Colonic mucosa (tissue), 4 donors: Measurements from ENCODE around the gene TMPRSS13. TPM values are rescaled to one million over a fixed set of nuclear protein-coding genes. Genes with fewer than 3 reads are reported as not detected.

ENCODE experiments used
- DNase-seq: peaks from one replicate; pipeline ENCODE4 v3.0.0-alpha.2; 2020
- H3K27ac ChIP-seq: fragments of 200-600 bp; one replicate; pipeline ENCODE4 v1.8.0; 2021
- H3K27me3 ChIP-seq: fragments of 200-600 bp; one replicate; pipeline ENCODE4 v1.8.0; 2021
- H3K36me3 ChIP-seq: fragments of 200-600 bp; one replicate; pipeline ENCODE4 v1.8.0; 2021
- H3K4me1 ChIP-seq: fragments of 200-600 bp; one replicate; pipeline ENCODE4 v1.8.0; 2021; ENCODE audit warnings: mild to moderate bottlenecking
- H3K4me3 ChIP-seq: fragments of 200-600 bp; one replicate; pipeline ENCODE4 v1.8.0; 2021
- H3K9ac ChIP-seq, 2 donors: one replicate each; pipeline ENCODE4 v1.7.0; 2013; ENCODE audit warnings: control low read depth in 2 of 2, low read depth in 2 of 2, low read length in 2 of 2
- H3K9me3 ChIP-seq: fragments of 200-600 bp; one replicate; pipeline ENCODE4 v1.8.0; 2021
- CTCF ChIP-seq: fragments of 200-600 bp; IDR thresholded peaks from one replicate; pipeline ENCODE4 v1.8.0; 2022; ENCODE audit warnings: antibody characterized with exemption, mild to moderate bottlenecking
- intact Hi-C: fragments of 100-400 bp; cut with DNase I; formaldehyde crosslinking; loops from one replicate; pipeline ENCODE4 v1.14.1; 2022
- total RNA-seq, 2 donors: library from RNA; stranded (reverse); fragmentation: NEBNext Ultra II Directional in 1 of 2; extraction: Animal tissue kit (Norgen Biotek cat#: 25700) in 1 of 2; gene quantifications; one replicate each; pipeline ENCODE4 v1.2.1, GENCODE V29; 2021
- donor health status: healthy.
- donor health status: DM: no; HTN: no; CAD: no.
- donor health status: DM: no; HTN: no; CAD: no.

The TMPRSS13 gene
- total RNA-seq, 2 donors from 2014 or later, result 1.5 to 1.6 TPM

- H3K27me3 ChIP-seq, result no peaks in the 10 kb centered on the region
- H3K36me3 ChIP-seq, result no peaks in the 10 kb centered on the region
- no peak for TF ChIP-seq CTCF
- no peak overlapping the region for H3K27ac ChIP-seq
- H3K4me3 ChIP-seq, result no peak overlapping the region
- H3K4me1 ChIP-seq, result no peaks in the 10 kb centered on the region
- intact Hi-C loops, result no loop called here
- no peak for DNase-seq
- no peak overlapping the region for H3K9ac ChIP-seq
- H3K9me3 ChIP-seq, result no peaks in the 10 kb centered on the region
Measured at GRCh38 chr11:117900121-117900648, 29.0 kb downstream of the TMPRSS13 start.

- H3K4me3 ChIP-seq, result no peak overlapping the region
- TF ChIP-seq CTCF, result no peak
- H3K27ac ChIP-seq, result no peak overlapping the region
- no peaks in the 10 kb centered on the region for H3K36me3 ChIP-seq
- H3K9ac ChIP-seq, result no peak overlapping the region
- H3K4me1 ChIP-seq, result no peaks in the 10 kb centered on the region
- intact Hi-C loops, result no loop called here
- H3K27me3 ChIP-seq, result no peaks in the 10 kb centered on the region
- DNase-seq, result no peak
- no peaks in the 10 kb centered on the region for H3K9me3 ChIP-seq
Measured at GRCh38 chr11:117898059-117898458, 31.1 kb downstream of the TMPRSS13 start.

GRCh38 chr11:117892651-117893050, 36.6 kb downstream of the TMPRSS13 start:
- intact Hi-C loops, result loop anchor here (5.0 kb wide), 1 partner anchor 40 kb away; no protein-coding TSS in a partner anchor
- Histone ChIP-seq H3K4me3 (no peak overlapping the region), H3K27ac (no peak overlapping the region), H3K4me1 (no peaks in the 10 kb centered on the region), H3K36me3 (no peaks in the 10 kb centered on the region), H3K9me3 (no peaks in the 10 kb centered on the region), H3K9ac (no peak overlapping the region), H3K27me3 (no peaks in the 10 kb centered on the region)
- DNase-seq, result no peak
- no peak for TF ChIP-seq CTCF

GRCh38 chr11:117891362-117891761, 37.8 kb downstream of the TMPRSS13 start:
- no peak overlapping the region for H3K9ac ChIP-seq
- no peak overlapping the region for H3K4me3 ChIP-seq
- DNase-seq, result no peak
- intact Hi-C loops, result loop anchor here (5.0 kb wide), 1 partner anchor 39 kb away; no protein-coding TSS in a partner anchor
- H3K27ac ChIP-seq, result no peak overlapping the region
- H3K36me3 ChIP-seq, result no peaks in the 10 kb centered on the region
- no peaks in the 10 kb centered on the region for H3K9me3 ChIP-seq
- H3K4me1 ChIP-seq, result no peaks in the 10 kb centered on the region
- no peak for TF ChIP-seq CTCF
- no peaks in the 10 kb centered on the region for H3K27me3 ChIP-seq

- no peak for DNase-seq
- no peak overlapping the region for H3K4me3 ChIP-seq
- no peaks in the 10 kb centered on the region for H3K4me1 ChIP-seq
- no peak overlapping the region for H3K27ac ChIP-seq
- no peak overlapping the region for H3K9ac ChIP-seq
- no peak for TF ChIP-seq CTCF
- no peaks in the 10 kb centered on the region for H3K36me3 ChIP-seq
- intact Hi-C loops, result no loop called here
- H3K9me3 ChIP-seq, result no peaks in the 10 kb centered on the region
- H3K27me3 ChIP-seq, result no peaks in the 10 kb centered on the region
Measured at GRCh38 chr11:117888139-117888566, 41.0 kb downstream of the TMPRSS13 start.
